GM18951 (cell line): ENCODE data around the gene SCN9A.

Experiments
- POLR2A ChIP-seq: IDR thresholded peaks from 4 replicates; pipeline ENCODE4 v1.6.1; 2011; ENCODE audit warnings: mild to moderate bottlenecking; ENCODE audit not compliant: insufficient read length, insufficient read depth; ENCODE audit errors: extremely low read depth
- in situ Hi-C: fragments of 300-500 bp; cut with MboI; formaldehyde crosslinking; loops from one replicate; pipeline ENCODE4 v1.12.0; 2022; ENCODE audit warnings: low sequenced_read_pairs, mixed read lengths, inconsistent platforms; ENCODE audit not compliant: unreplicated experiment

The SCN9A gene

GRCh38 chr2:166193407-166193806 lies 182.3 kb downstream of the SCN9A start:
- in situ Hi-C loops: no loop called here

GRCh38 chr2:166188084-166188483 lies 187.7 kb downstream of the SCN9A start:
- TF ChIP-seq POLR2A: no peak
- in situ Hi-C loops: no loop called here

More at GRCh38 chr2:166193407-166193806, 182.3 kb downstream of the SCN9A start:
- no peak for TF ChIP-seq POLR2A

GRCh38 chr2:166184789-166185188 lies 191.0 kb downstream of the SCN9A start:
- no peak for TF ChIP-seq POLR2A
- in situ Hi-C loops: no loop called here

DNA sequence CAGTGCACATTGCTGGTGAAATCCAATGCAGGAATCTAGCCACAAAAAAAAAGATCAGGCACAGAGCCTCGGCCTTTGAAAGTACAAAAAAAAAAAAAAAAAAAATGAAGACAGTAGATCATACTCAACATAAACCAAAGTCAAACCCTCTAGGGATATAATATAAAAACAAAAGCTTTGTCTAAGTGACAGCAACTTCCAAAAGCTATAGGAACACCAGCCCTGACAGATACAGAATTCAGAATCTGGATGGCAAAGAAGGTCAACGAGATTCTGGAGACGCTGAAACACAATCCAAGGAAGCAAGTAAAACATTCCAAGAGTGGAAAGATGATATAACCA lies 194.0 kb downstream of the SCN9A start:
- in situ Hi-C loops: no loop called here
- TF ChIP-seq POLR2A: no peak

- in situ Hi-C loops: no loop called here
- no peak for TF ChIP-seq POLR2A
Measured at GRCh38 chr2:166180951-166181812, 194.6 kb downstream of the SCN9A start.

GRCh38 chr2:166179201-166179600 lies 196.5 kb downstream of the SCN9A start:
- TF ChIP-seq POLR2A: no peak
- in situ Hi-C loops: no loop called here

DNA sequence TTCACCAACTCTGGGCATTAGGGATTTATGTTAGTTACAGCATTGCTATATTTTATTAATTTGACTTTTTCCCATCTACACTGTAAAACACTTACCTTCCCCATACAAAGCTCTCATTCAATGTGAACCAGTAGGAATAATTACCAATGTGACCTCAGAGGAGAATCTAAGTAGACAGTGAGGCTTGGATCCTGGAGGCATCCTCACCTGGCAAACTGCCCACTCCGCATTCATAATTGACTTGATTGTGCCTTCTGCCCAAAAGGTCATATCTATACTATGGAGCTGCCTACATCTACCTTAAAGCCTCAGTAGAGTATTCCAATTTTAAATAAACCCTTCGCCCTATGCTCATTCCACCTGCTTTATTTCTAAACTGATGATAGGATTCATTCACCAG lies 202.5 kb downstream of the SCN9A start:
- in situ Hi-C loops: no loop called here
- no peak for TF ChIP-seq POLR2A

DNA sequence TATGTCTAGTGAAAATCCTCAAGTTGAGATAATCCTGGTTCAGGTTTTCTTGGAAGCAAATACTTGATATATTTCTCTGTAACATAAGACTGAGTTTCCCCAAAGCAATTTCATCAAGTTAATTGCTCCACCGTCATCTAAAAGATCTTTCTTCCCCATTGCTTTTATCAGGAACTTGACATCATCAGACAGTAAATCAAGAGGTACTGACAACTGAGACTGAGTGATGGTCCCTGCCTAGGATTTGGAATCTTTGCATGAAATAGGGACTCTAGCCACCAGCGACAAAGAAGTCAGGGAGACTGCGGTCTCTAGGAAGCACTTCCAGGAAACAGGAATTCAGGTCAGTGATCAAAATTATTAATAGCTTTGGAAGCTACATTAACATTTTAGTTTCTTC lies 204.5 kb downstream of the SCN9A start:
- in situ Hi-C loops: no loop called here
- no peak for TF ChIP-seq POLR2A

GRCh38 chr2:166170356-166170755 lies 205.4 kb downstream of the SCN9A start:
- in situ Hi-C loops: no loop called here
- TF ChIP-seq POLR2A: no peak

DNA sequence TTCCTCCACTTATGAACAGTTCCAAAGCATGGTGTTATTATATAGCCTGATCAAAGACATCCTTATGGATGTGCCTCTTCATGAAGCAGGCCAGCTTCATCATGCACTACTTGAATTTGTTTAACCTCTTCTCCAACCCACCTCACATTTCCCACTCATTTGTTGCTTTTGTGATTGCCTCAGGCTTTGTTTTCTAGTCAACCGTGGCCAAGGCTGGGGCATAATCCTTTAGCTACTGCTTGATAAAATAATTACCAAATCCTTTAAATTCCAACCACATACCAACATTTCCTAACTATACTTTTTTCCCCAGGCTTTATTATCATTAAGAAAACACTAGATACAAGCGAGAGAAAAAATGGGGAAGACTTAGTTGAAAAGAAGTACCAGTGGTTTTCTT lies 208.3 kb downstream of the SCN9A start:
- in situ Hi-C loops: no loop called here
- TF ChIP-seq POLR2A: no peak

DNA sequence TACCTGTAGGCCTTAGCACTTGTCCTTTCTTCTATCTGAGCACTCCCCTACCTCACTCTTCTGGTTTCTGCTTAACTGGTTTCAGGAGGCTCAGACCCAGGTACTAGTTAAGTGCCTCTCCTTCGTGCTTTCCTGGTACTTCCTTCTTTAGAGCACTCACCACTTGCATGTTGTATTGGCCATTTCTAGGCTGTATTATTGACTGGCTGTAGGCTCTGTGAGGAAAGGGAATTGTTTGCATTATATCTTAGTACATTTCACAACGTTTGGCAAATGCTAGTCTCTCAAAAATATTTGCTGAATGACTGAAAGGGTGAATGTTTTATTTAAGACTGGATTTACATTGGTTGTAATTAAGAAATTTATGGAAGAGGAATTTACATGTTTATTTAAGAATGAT lies 212.0 kb downstream of the SCN9A start:
- in situ Hi-C loops: no loop called here
- no peak for TF ChIP-seq POLR2A

- in situ Hi-C loops: no loop called here
- no peak for TF ChIP-seq POLR2A
Measured at GRCh38 chr2:166158546-166158945, 217.2 kb downstream of the SCN9A start.

DNA sequence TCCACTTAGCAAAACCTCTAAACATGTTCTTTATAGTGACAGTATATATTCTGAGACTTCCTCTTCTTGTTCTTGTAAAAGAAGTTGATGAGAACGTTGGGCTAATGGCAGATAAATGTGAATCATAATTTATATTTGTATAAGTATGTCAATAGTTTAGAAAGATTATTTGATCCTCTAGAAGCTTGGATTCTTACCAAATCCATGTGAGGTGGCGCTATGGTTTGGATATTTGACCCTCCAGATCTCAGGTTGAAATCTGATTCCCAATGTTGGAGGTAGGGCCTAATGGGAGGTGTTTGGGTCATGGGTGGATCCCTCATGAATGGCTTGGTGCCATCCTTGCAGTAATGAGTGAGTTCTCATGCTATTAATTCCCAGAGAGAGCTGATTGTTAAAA lies 218.2 kb downstream of the SCN9A start:
- in situ Hi-C loops: no loop called here
- no peak for TF ChIP-seq POLR2A

GRCh38 chr2:166156985-166157490 lies 218.7 kb downstream of the SCN9A start:
- in situ Hi-C loops: no loop called here
- TF ChIP-seq POLR2A: no peak
